Adrenal gland (tissue), 5 donors: ENCODE results near the gene P3H4.

Source experiments
- POLR2A ChIP-seq, 2 donors: fragments of 450-650 bp; IDR thresholded peaks; one replicate each; pipeline ENCODE4 v1.6.1; 2017; ENCODE audit warnings: antibody characterized with exemption in 2 of 2, mild to moderate bottlenecking in 2 of 2, moderate library complexity in 1 of 2
- TF ChIP-seq, protein P1 (sequence below), 6 experiments: fragments of 450-650 bp in 4 of 6; fragments of 200-600 bp in 2 of 6; sonication (generic) in 1 of 6; IDR thresholded peaks; 1 replicate in 5 of 6; 2 replicates in 1 of 6; pipeline versions ENCODE4 v1.5.1 to v1.8.0; 2016 to 2021; ENCODE audit warnings: antibody characterized with exemption in 6 of 6, mild to moderate bottlenecking in 2 of 6, moderate library complexity in 1 of 6
- donor health status: DM: no; HTN: no; CAD: no.

GRCh38 chr17:41766135-41766534 is 45.6 kb downstream of the P3H4 start:
- TF ChIP-seq, protein P1, sequence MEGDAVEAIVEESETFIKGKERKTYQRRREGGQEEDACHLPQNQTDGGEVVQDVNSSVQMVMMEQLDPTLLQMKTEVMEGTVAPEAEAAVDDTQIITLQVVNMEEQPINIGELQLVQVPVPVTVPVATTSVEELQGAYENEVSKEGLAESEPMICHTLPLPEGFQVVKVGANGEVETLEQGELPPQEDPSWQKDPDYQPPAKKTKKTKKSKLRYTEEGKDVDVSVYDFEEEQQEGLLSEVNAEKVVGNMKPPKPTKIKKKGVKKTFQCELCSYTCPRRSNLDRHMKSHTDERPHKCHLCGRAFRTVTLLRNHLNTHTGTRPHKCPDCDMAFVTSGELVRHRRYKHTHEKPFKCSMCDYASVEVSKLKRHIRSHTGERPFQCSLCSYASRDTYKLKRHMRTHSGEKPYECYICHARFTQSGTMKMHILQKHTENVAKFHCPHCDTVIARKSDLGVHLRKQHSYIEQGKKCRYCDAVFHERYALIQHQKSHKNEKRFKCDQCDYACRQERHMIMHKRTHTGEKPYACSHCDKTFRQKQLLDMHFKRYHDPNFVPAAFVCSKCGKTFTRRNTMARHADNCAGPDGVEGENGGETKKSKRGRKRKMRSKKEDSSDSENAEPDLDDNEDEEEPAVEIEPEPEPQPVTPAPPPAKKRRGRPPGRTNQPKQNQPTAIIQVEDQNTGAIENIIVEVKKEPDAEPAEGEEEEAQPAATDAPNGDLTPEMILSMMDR (IDR thresholded peaks at IDR 0.05) = no peak
- TF ChIP-seq POLR2A (IDR thresholded peaks at IDR 0.05) = no peak
